ENCODE data around the gene SCNN1G. TPM values are rescaled to one million over a fixed set of nuclear protein-coding genes. Genes with fewer than 3 reads are reported as not detected.

The SCNN1G gene
- total RNA-seq, 4 donors from 2014 or later: 0.27 to 0.39 TPM; not detected in 2

GRCh38 chr16:23183543-23183862, 958 bp downstream of the SCNN1G start:
- WGBS, 2 donors (ENCODE audit: low coverage in 1 of 2): 6 to 80% methylated on average over 1 to 3 of the region's 4 CpGs
- Histone ChIP-seq H3K27me3 (peaks cover 76% of the 10 kb centered on the region), H3K36me3 (no peaks in the 10 kb centered on the region), H3K4me3 (no peak overlapping the region), H3K4me1 (peaks cover 4 to 17% (median 13%) of the 10 kb centered on the region in 3 donors), H3K9me3 (no peaks in the 10 kb centered on the region), H3K27ac (no peak overlapping the region)
- TF ChIP-seq EP300 (IDR thresholded peaks at IDR 0.05) (no peak), POLR2A (IDR thresholded peaks at IDR 0.05) (no peak), CTCF (IDR thresholded peaks at IDR 0.05) (no peak)
- ATAC-seq: no peak

- no peak for ATAC-seq
- H3K27me3 ChIP-seq: peaks cover 75% of the 10 kb centered on the region
Measured at GRCh38 chr16:23185656-23186055, 3.1 kb downstream of the SCNN1G start.

GRCh38 chr16:23186171-23186570, 3.6 kb downstream of the SCNN1G start:
- Histone ChIP-seq H3K36me3 (no peaks in the 10 kb centered on the region), H3K27ac (no peak overlapping the region), H3K9me3 (no peaks in the 10 kb centered on the region), H3K27me3 (peaks cover 71% of the 10 kb centered on the region), H3K4me3 (no peak overlapping the region), H3K4me1 (peaks cover 4 to 17% (median 13%) of the 10 kb centered on the region in 3 donors)
- no peak for ATAC-seq
- WGBS, 2 donors (ENCODE audit: low coverage in 1 of 2): 41% methylated on average over 2 of the region's 24 CpGs; no CpG with 5 or more reads in 1 of the 2 donors
- no peak for TF ChIP-seq POLR2AphosphoS5 (IDR thresholded peaks at IDR 0.05)
- TF ChIP-seq POLR2A (IDR thresholded peaks at IDR 0.05): no peak
- TF ChIP-seq CTCF (IDR thresholded peaks at IDR 0.05): no peak
- no peak for TF ChIP-seq EP300 (IDR thresholded peaks at IDR 0.05)

More at GRCh38 chr16:23185656-23186055, 3.1 kb downstream of the SCNN1G start:
- Histone ChIP-seq H3K9me3 (no peaks in the 10 kb centered on the region), H3K4me3 (no peak overlapping the region), H3K27ac (no peak overlapping the region), H3K36me3 (no peaks in the 10 kb centered on the region), H3K4me1 (peaks cover 4 to 17% (median 13%) of the 10 kb centered on the region in 3 donors)
- WGBS, 2 donors (ENCODE audit: low coverage in 1 of 2): 23 to 49% methylated on average over 6 of the region's 11 CpGs
- TF ChIP-seq POLR2AphosphoS5 (IDR thresholded peaks at IDR 0.05): no peak

GRCh38 chr16:23187341-23187740, 4.8 kb downstream of the SCNN1G start:
- WGBS, 2 donors (ENCODE audit: low coverage in 1 of 2): 40% methylated on average over 2 of the region's 3 CpGs
- ATAC-seq: no peak
- Histone ChIP-seq H3K36me3 (no peaks in the 10 kb centered on the region), H3K27me3 (peaks cover 59% of the 10 kb centered on the region), H3K4me3 (no peak overlapping the region), H3K4me1 (peaks cover 4 to 12% (median 10%) of the 10 kb centered on the region in 3 donors), H3K9me3 (no peaks in the 10 kb centered on the region), H3K27ac (no peak overlapping the region)
- TF ChIP-seq POLR2AphosphoS5 (IDR thresholded peaks at IDR 0.05) (no peak), POLR2A (IDR thresholded peaks at IDR 0.05) (no peak), CTCF (IDR thresholded peaks at IDR 0.05) (no peak), EP300 (IDR thresholded peaks at IDR 0.05) (no peak)

GRCh38 chr16:23188911-23189310, 6.4 kb downstream of the SCNN1G start:
- no peak for TF ChIP-seq CTCF (IDR thresholded peaks at IDR 0.05)
- no peak for TF ChIP-seq POLR2A (IDR thresholded peaks at IDR 0.05)
- no peak for TF ChIP-seq EP300 (IDR thresholded peaks at IDR 0.05)
- TF ChIP-seq POLR2AphosphoS5 (IDR thresholded peaks at IDR 0.05): no peak
- Histone ChIP-seq H3K4me1 (no peaks in the 10 kb centered on the region), H3K27me3 (peaks cover 43% of the 10 kb centered on the region), H3K9me3 (no peaks in the 10 kb centered on the region), H3K36me3 (no peaks in the 10 kb centered on the region), H3K27ac (no peak overlapping the region), H3K4me3 (no peak overlapping the region)
- WGBS, 2 donors (ENCODE audit: low coverage in 1 of 2): 76% methylated on average over 2 of the region's 2 CpGs; no CpG with 5 or more reads in 1 of the 2 donors
- no peak for ATAC-seq

Measured in gastroesophageal sphincter (tissue), 4 donors.